ENCODE data around the gene DYNC1I1.

The DYNC1I1 gene

GRCh38 chr7:96100737-96101136 lies 328.4 kb downstream of the DYNC1I1 start:
- no peak for DNase-seq (ENCODE audit: low spot score)
- TF ChIP-seq, protein P1, sequence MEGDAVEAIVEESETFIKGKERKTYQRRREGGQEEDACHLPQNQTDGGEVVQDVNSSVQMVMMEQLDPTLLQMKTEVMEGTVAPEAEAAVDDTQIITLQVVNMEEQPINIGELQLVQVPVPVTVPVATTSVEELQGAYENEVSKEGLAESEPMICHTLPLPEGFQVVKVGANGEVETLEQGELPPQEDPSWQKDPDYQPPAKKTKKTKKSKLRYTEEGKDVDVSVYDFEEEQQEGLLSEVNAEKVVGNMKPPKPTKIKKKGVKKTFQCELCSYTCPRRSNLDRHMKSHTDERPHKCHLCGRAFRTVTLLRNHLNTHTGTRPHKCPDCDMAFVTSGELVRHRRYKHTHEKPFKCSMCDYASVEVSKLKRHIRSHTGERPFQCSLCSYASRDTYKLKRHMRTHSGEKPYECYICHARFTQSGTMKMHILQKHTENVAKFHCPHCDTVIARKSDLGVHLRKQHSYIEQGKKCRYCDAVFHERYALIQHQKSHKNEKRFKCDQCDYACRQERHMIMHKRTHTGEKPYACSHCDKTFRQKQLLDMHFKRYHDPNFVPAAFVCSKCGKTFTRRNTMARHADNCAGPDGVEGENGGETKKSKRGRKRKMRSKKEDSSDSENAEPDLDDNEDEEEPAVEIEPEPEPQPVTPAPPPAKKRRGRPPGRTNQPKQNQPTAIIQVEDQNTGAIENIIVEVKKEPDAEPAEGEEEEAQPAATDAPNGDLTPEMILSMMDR (IDR thresholded peaks at IDR 0.05; ENCODE audit: extremely low read depth, missing control alignments): no peak

GRCh38 chr7:96102096-96102811 lies 329.9 kb downstream of the DYNC1I1 start:
- no peak for DNase-seq (ENCODE audit: low spot score)
- TF ChIP-seq, protein P1 (IDR thresholded peaks at IDR 0.05; ENCODE audit: extremely low read depth, missing control alignments): no peak

DNA sequence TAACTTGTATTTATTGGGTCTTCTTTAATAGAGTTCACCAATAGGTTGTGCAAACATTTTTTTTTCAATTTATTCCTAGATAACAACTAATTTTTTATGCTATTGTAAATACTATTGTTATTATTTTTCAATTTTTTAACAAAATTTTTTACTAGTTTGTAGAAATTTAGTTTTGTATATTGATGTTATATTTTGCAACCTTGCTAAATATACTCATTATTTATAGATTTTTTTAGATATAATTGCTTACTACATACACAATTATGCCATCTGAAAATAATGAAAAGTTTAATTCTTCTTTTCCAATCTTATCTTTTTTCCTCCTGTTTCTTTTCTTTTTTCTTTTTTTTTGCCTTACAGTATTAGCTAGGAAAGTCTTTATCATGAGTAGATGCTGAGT lies 332.6 kb downstream of the DYNC1I1 start:
- TF ChIP-seq, protein P1 (IDR thresholded peaks at IDR 0.05; ENCODE audit: extremely low read depth, missing control alignments): no peak
- no peak for DNase-seq (ENCODE audit: low spot score)

- TF ChIP-seq, protein P1 (IDR thresholded peaks at IDR 0.05; ENCODE audit: extremely low read depth, missing control alignments): no peak
- DNase-seq (ENCODE audit: low spot score): no peak
Measured at GRCh38 chr7:96111405-96111804, 339.1 kb downstream of the DYNC1I1 start.

- TF ChIP-seq, protein P1 (IDR thresholded peaks at IDR 0.05; ENCODE audit: extremely low read depth, missing control alignments): no peak
- DNase-seq (ENCODE audit: low spot score): no peak
Measured at GRCh38 chr7:96114190-96114589, 341.8 kb downstream of the DYNC1I1 start.

DNA sequence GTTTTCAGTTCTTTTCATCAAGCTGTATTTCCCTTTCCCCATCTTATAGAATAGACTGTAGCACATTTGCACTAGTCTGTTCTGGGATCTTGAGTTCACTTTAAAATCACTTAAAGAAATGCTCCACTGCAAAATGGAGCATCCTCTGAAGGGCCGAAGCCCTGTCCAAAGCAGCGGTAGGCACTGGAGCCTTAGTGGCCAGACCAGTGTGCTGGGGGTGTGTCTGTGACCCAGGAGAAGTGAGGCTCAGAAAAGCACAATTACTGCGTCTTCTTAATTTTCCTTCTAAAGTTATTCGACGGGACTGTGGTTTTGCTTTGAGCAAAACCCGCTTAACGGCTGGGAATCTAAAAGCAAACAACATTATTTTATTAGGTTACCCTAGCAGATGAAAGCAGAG lies 343.8 kb downstream of the DYNC1I1 start:
- no peak for DNase-seq (ENCODE audit: low spot score)
- TF ChIP-seq, protein P1 (IDR thresholded peaks at IDR 0.05; ENCODE audit: extremely low read depth, missing control alignments): no peak

- DNase-seq (ENCODE audit: low spot score): no peak
- TF ChIP-seq, protein P1 (IDR thresholded peaks at IDR 0.05; ENCODE audit: extremely low read depth, missing control alignments): no peak
Measured at GRCh38 chr7:96118449-96119001, 346.2 kb downstream of the DYNC1I1 start.
